KMS-11 (cell line): Measurements from ENCODE around the gene ANAPC7.

ENCODE experiments used
- H2AFZ ChIP-seq: fragments of 200-600 bp; sonication (generic); 2 replicates; pipeline ENCODE4 v1.6.1; 2016; ENCODE audit warnings: antibody characterized with exemption, mixed run types, low read depth
- H3K27ac ChIP-seq: fragments of 200-600 bp; sonication (generic); 2 replicates; pipeline ENCODE4 v1.6.1; 2016; ENCODE audit warnings: mild to moderate bottlenecking, mixed run types
- H3K27me3 ChIP-seq: fragments of 200-600 bp; sonication (generic); 2 replicates; pipeline ENCODE4 v1.6.1; 2017; ENCODE audit warnings: mild to moderate bottlenecking, low read depth, mixed run types, moderate library complexity; ENCODE audit not compliant: insufficient read depth
- H3K36me3 ChIP-seq: fragments of 200-600 bp; sonication (generic); 2 replicates; pipeline ENCODE4 v1.6.1; 2017; ENCODE audit warnings: mild to moderate bottlenecking, mixed run types; ENCODE audit not compliant: insufficient read depth
- H3K4me1 ChIP-seq: fragments of 200-600 bp; sonication (generic); 2 replicates; pipeline ENCODE4 v1.6.1; 2016; ENCODE audit warnings: mild to moderate bottlenecking, low read depth, mixed run types; ENCODE audit not compliant: poor library complexity, severe bottlenecking
- H3K4me2 ChIP-seq: fragments of 200-600 bp; sonication (generic); 2 replicates; pipeline ENCODE4 v1.7.0; 2016; ENCODE audit warnings: mild to moderate bottlenecking, mixed run types
- H3K4me3 ChIP-seq: fragments of 200-600 bp; sonication (generic); IDR thresholded peaks from 2 replicates; pipeline ENCODE4 v1.6.1; 2017; ENCODE audit warnings: low read depth, low read length, mixed read lengths; ENCODE audit not compliant: insufficient read depth
- H3K79me2 ChIP-seq: fragments of 200-600 bp; sonication (generic); 2 replicates; pipeline ENCODE4 v1.6.1; 2016; ENCODE audit warnings: low read depth, mixed run types; ENCODE audit not compliant: insufficient read depth
- H3K9ac ChIP-seq: fragments of 200-600 bp; sonication (generic); 2 replicates; pipeline ENCODE4 v1.6.1; 2016; ENCODE audit warnings: mild to moderate bottlenecking, mixed run types
- H4K20me1 ChIP-seq: fragments of 200-600 bp; sonication (generic); 2 replicates; pipeline ENCODE4 v1.6.1; 2016; ENCODE audit warnings: mild to moderate bottlenecking, mixed run types; ENCODE audit not compliant: insufficient read depth
- CTCF ChIP-seq: fragments of 200-600 bp; sonication (generic); conservative IDR thresholded peaks from 2 replicates; pipeline ENCODE4 v1.6.1; 2017; ENCODE audit warnings: low read depth, mild to moderate bottlenecking, antibody characterized with exemption, low read length, moderate library complexity, mixed read lengths

Gene ANAPC7

GRCh38 chr12:110403146-110403975 lies at the start of gene ANAPC7:
Gene ANAPC7 (minus strand): TSS chr12:110403708. CDS start chr12:110403627, 81 bp downstream.
- Histone ChIP-seq H2AFZ (peak within 1 kb of the TSS; percentile 92), H3K79me2 (peaks cover 43% of the 10 kb centered on the region), H3K36me3 (no peaks in the 10 kb centered on the region), H3K4me2 (peak within 1 kb of the TSS; percentile 78), H4K20me1 (no peaks in the 10 kb centered on the region), H3K27me3 (no peaks in the 10 kb centered on the region), H3K4me1 (peaks cover 5% of the 10 kb centered on the region), H3K9ac (peak within 1 kb of the TSS; percentile 90), H3K27ac (peak within 1 kb of the TSS; percentile 92), H3K4me3 (no peak within 1 kb of the TSS)
- TF ChIP-seq CTCF = no peak

- H3K9ac ChIP-seq = no peak overlapping the region
- H3K79me2 ChIP-seq = peaks cover 28% of the 10 kb centered on the region; the same call in 1 of the 2 replicates
- no peak for TF ChIP-seq CTCF
- no peak overlapping the region for H3K27ac ChIP-seq
- no peak overlapping the region for H3K4me2 ChIP-seq
- no peaks in the 10 kb centered on the region for H3K36me3 ChIP-seq
- H3K4me1 ChIP-seq = no peaks in the 10 kb centered on the region
- no peak overlapping the region for H2AFZ ChIP-seq
- no peaks in the 10 kb centered on the region for H3K27me3 ChIP-seq
- H4K20me1 ChIP-seq = no peaks in the 10 kb centered on the region
- H3K4me3 ChIP-seq = no peak overlapping the region
Observed at GRCh38 chr12:110451263-110451662, 47.8 kb upstream of the ANAPC7 start.

GRCh38 chr12:110449799-110450497 lies 46.4 kb upstream of the ANAPC7 start, which contains the start of gene ARPC3:
Gene ARPC3 (minus strand): TSS chr12:110450337. CDS start chr12:110450260, 77 bp downstream.
- Histone ChIP-seq H4K20me1 (no peaks in the 10 kb centered on the region), H3K27ac (peak within 1 kb of the TSS; percentile 59), H3K9ac (peak within 1 kb of the TSS; percentile 68), H3K4me1 (no peaks in the 10 kb centered on the region), H3K4me3 (no peak within 1 kb of the TSS), H3K79me2 (peaks cover 28% of the 10 kb centered on the region; the same call in 1 of the 2 replicates), H3K27me3 (no peaks in the 10 kb centered on the region), H2AFZ (peak within 1 kb of the TSS; percentile 69; the same call in 1 of the 2 replicates), H3K4me2 (peak within 1 kb of the TSS; percentile 55), H3K36me3 (no peaks in the 10 kb centered on the region)
- peak; percentile 53 for TF ChIP-seq CTCF

GRCh38 chr12:110444455-110444854 lies 40.9 kb upstream of the ANAPC7 start:
- Histone ChIP-seq H2AFZ (no peak overlapping the region), H3K79me2 (peaks cover 30% of the 10 kb centered on the region; the same call in 1 of the 2 replicates), H3K4me2 (no peak overlapping the region), H3K27me3 (no peaks in the 10 kb centered on the region), H3K9ac (no peak overlapping the region), H3K4me1 (no peaks in the 10 kb centered on the region), H3K36me3 (no peaks in the 10 kb centered on the region), H4K20me1 (no peaks in the 10 kb centered on the region), H3K4me3 (no peak overlapping the region), H3K27ac (no peak overlapping the region)
- TF ChIP-seq CTCF = no peak
